Endothelial cell of umbilical vein (primary cell): ENCODE results near the gene BCL2.

Experiments
- CTCF ChIP-seq, 2 donors: IDR thresholded peaks; 1 replicate in 1 of 2; 2 replicates in 1 of 2; pipeline ENCODE4 v1.5.1; 2011; ENCODE audit warnings: low read length in 2 of 2, mild to moderate bottlenecking in 2 of 2, moderate library complexity in 2 of 2, control low read depth in 1 of 2, inconsistent platforms in 1 of 2, low read depth in 1 of 2; ENCODE audit not compliant: insufficient read depth in 1 of 2; ENCODE audit errors: extremely low read depth in 1 of 2
- EZH2 ChIP-seq: IDR thresholded peaks from 2 replicates; pipeline ENCODE4 v1.6.1; 2012; ENCODE audit warnings: borderline replicate concordance, low read depth, mild to moderate bottlenecking, moderate library complexity, low read length, inconsistent platforms; ENCODE audit not compliant: severe bottlenecking
- FOS ChIP-seq: IDR thresholded peaks from 2 replicates; pipeline ENCODE4 v1.6.1; 2011; ENCODE audit warnings: mild to moderate bottlenecking, low read length, moderate library complexity, borderline replicate concordance; ENCODE audit not compliant: insufficient read depth
- GATA2 ChIP-seq: IDR thresholded peaks from 2 replicates; pipeline ENCODE4 v1.7.0; 2011; ENCODE audit warnings: low read depth, mild to moderate bottlenecking, moderate library complexity, mixed read lengths, low read length; ENCODE audit not compliant: insufficient read length, insufficient read depth
- MAX ChIP-seq: IDR thresholded peaks from 2 replicates; pipeline ENCODE4 v1.6.1; 2011; ENCODE audit not compliant: insufficient read depth, insufficient read length
- MYC ChIP-seq: IDR thresholded peaks from one replicate; pipeline ENCODE4 v1.6.1; 2011; ENCODE audit warnings: mild to moderate bottlenecking, low read depth, low read length
- POLR2A ChIP-seq: IDR thresholded peaks from 2 replicates; pipeline ENCODE4 v1.6.1; 2012; ENCODE audit warnings: low read depth, mild to moderate bottlenecking, control low read depth, low read length
- POLR2AphosphoS5 ChIP-seq: IDR thresholded peaks from 2 replicates; pipeline ENCODE4 v1.6.1; 2012; ENCODE audit warnings: low read depth, mild to moderate bottlenecking, control low read depth, low read length, moderate library complexity; ENCODE audit not compliant: insufficient read depth

- TF ChIP-seq EZH2: no peak
- TF ChIP-seq CTCF (IDR thresholded peaks at IDR 0.05; ENCODE audit: extremely low read depth in 1 of 2, insufficient read depth in 1 of 2, low read depth in 1 of 2, low read length in 2 of 2): no peak
- no peak for TF ChIP-seq MAX
- TF ChIP-seq FOS: no peak
- TF ChIP-seq POLR2A: no peak
- no peak for TF ChIP-seq MYC
- TF ChIP-seq GATA2: no peak
- no peak for TF ChIP-seq POLR2AphosphoS5
Observed at GRCh38 chr18:63160172-63160995, 159.2 kb downstream of the BCL2 start.
